Jurkat, Clone E6-1 (cell line): ENCODE data around the gene FBXL5.

Source experiments
- DNase-seq: peaks from one replicate; pipeline ENCODE4 v3.0.0-alpha.2; 2011; ENCODE audit warnings: low read depth, low spot score
- H3K4me3 ChIP-seq: 2 replicates; pipeline ENCODE4 v1.5.1; 2011; ENCODE audit warnings: mild to moderate bottlenecking, low read length, control low read depth, moderate library complexity

Gene FBXL5

GRCh38 chr4:15681067-15681371, 25.9 kb upstream of the FBXL5 start:
- no peak for DNase-seq

GRCh38 chr4:15677507-15677988, 22.4 kb upstream of the FBXL5 start:
- no peak for DNase-seq
- no peak overlapping the region for H3K4me3 ChIP-seq

More at GRCh38 chr4:15681067-15681371, 25.9 kb upstream of the FBXL5 start:
- peak overlapping the region; percentile 84 for H3K4me3 ChIP-seq

- H3K4me3 ChIP-seq, result no peak overlapping the region
Observed at GRCh38 chr4:15676899-15677298, 21.7 kb upstream of the FBXL5 start.

GRCh38 chr4:15676039-15676438, 20.9 kb upstream of the FBXL5 start:
- no peak overlapping the region for H3K4me3 ChIP-seq
- no peak for DNase-seq

More at GRCh38 chr4:15676899-15677298, 21.7 kb upstream of the FBXL5 start:
- DNase-seq, result no peak

GRCh38 chr4:15675356-15675755, 20.2 kb upstream of the FBXL5 start:
- no peak overlapping the region for H3K4me3 ChIP-seq
- DNase-seq, result no peak

- no peak overlapping the region for H3K4me3 ChIP-seq
- DNase-seq, result no peak
Observed at GRCh38 chr4:15674926-15675325, 19.8 kb upstream of the FBXL5 start.

GRCh38 chr4:15674046-15674445, 18.9 kb upstream of the FBXL5 start:
- no peak overlapping the region for H3K4me3 ChIP-seq
- no peak for DNase-seq

- DNase-seq, result no peak
- no peak overlapping the region for H3K4me3 ChIP-seq
Observed at GRCh38 chr4:15673337-15673736, 18.2 kb upstream of the FBXL5 start.

GRCh38 chr4:15672101-15672500, 16.9 kb upstream of the FBXL5 start:
- DNase-seq, result no peak
- H3K4me3 ChIP-seq, result no peak overlapping the region

GRCh38 chr4:15670576-15670975, 15.4 kb upstream of the FBXL5 start:
- H3K4me3 ChIP-seq, result no peak overlapping the region
- DNase-seq, result no peak

GRCh38 chr4:15668566-15669435, 13.6 kb upstream of the FBXL5 start:
- no peak for DNase-seq
- H3K4me3 ChIP-seq, result no peak overlapping the region

GRCh38 chr4:15667006-15667405, 11.8 kb upstream of the FBXL5 start:
- H3K4me3 ChIP-seq, result no peak overlapping the region
- DNase-seq, result no peak

- no peak overlapping the region for H3K4me3 ChIP-seq
- no peak for DNase-seq
Observed at GRCh38 chr4:15665753-15666365, 10.7 kb upstream of the FBXL5 start.

GRCh38 chr4:15659768-15660570, 4.8 kb upstream of the FBXL5 start:
- no peak for DNase-seq
- no peak overlapping the region for H3K4me3 ChIP-seq

- H3K4me3 ChIP-seq, result no peak overlapping the region
- DNase-seq, result no peak
Observed at GRCh38 chr4:15658781-15659180, 3.6 kb upstream of the FBXL5 start.

GRCh38 chr4:15658136-15658770, 3.1 kb upstream of the FBXL5 start:
- DNase-seq, result no peak
- no peak overlapping the region for H3K4me3 ChIP-seq

GRCh38 chr4:15657366-15657765, 2.2 kb upstream of the FBXL5 start:
- no peak overlapping the region for H3K4me3 ChIP-seq
- no peak for DNase-seq

- no peak for DNase-seq
- H3K4me3 ChIP-seq, result peak overlapping the region; percentile 74
Observed at GRCh38 chr4:15656038-15656470, 897 bp upstream of the FBXL5 start.

- H3K4me3 ChIP-seq, result peak overlapping the region; percentile 66
Observed at GRCh38 chr4:15654593-15655222, 449 bp downstream of the FBXL5 start.

More at GRCh38 chr4:15654593-15655222, 449 bp downstream of the FBXL5 start:
- DNase-seq, result no peak
